Sigmoid colon (tissue), 4 donors: Measurements from ENCODE around the gene FITM1.

Source experiments
- CTCF ChIP-seq, 4 experiments: fragments of 450-650 bp in 3 of 4; fragments of 200-600 bp in 1 of 4; IDR thresholded peaks; one replicate each; pipeline ENCODE4 v1.5.1; 2016 to 2019; ENCODE audit warnings: antibody characterized with exemption in 4 of 4, mild to moderate bottlenecking in 3 of 4, moderate library complexity in 2 of 4
- POLR2AphosphoS5 ChIP-seq, 4 donors: sonication (generic); formaldehyde crosslinking; IDR thresholded peaks; one replicate each; pipeline ENCODE4 v1.6.1; 2017; ENCODE audit warnings: antibody characterized with exemption in 4 of 4

- TF ChIP-seq CTCF (IDR thresholded peaks at IDR 0.05) (no peak), POLR2AphosphoS5 (IDR thresholded peaks at IDR 0.05) (no peak)
Measured at GRCh38 chr14:24167469-24168114, 37.1 kb downstream of the FITM1 start.
